Measurements from ENCODE around the gene IQCH. TPM values are rescaled to one million over a fixed set of nuclear protein-coding genes. Genes with fewer than 3 reads are reported as not detected.

The IQCH gene
- total RNA-seq = 1 to 10 TPM; 1.1 to 2.1 TPM
- polyA plus RNA-seq = 1 to 10 TPM in 1 of 2 donors, under 1 TPM in 1; 0.99 to 1.9 TPM

- intact Hi-C loops (cut with micrococcal nuclease) = loop anchor here (1.0 to 10.0 kb wide), 4 partner anchors 13 to 800 kb away; partner anchors contain the start of genes PIAS1, RNU6-1 and SMAD3
- Histone ChIP-seq H3K27ac (ENCODE audit: low read depth, low read length) (peak within 1 kb of the TSS; percentile 85), H3K4me3 (ENCODE audit: low read length in 2 of 2) (peak within 1 kb of the TSS; percentile 96 to 98), H3K4me1 (ENCODE audit: insufficient read depth, low read length) (peaks cover 34% of the 10 kb centered on the region), H3K36me3 (ENCODE audit: insufficient read depth, low read length) (no peaks in the 10 kb centered on the region), H3K27me3 (ENCODE audit: insufficient read depth, low read length) (no peaks in the 10 kb centered on the region), H3K9me3 (ENCODE audit: control insufficient read depth in 1 of 2, low read length in 2 of 2) (no peaks in the 10 kb centered on the region)
- H3K27ac Mint-ChIP-seq = peak within 1 kb of the TSS; percentile 89 to 99 (median 96)
- H3K4me3 Mint-ChIP-seq = peak within 1 kb of the TSS; percentile 96 to 99 (median 98)
- CTCF ChIA-PET (ENCODE audit: partially characterized antibody) = interaction anchor here (0.6 to 2.6 kb wide), 3 partner anchors 11 to 308 kb away, joined by 3 to 14 read pairs (median 4); no protein-coding TSS in a partner anchor
- no peaks in the 10 kb centered on the region for H3K9me3 Mint-ChIP-seq
- H3K36me3 Mint-ChIP-seq = peaks cover 0 to 11% of the 10 kb centered on the region in 2 donors
- DNase-seq = peak; percentile 93 to 97 (median 95)
- no peaks in the 10 kb centered on the region for H3K27me3 Mint-ChIP-seq
- POLR2A ChIA-PET (ENCODE audit: partially characterized antibody) = interaction anchor here (0.6 to 1.6 kb wide), 14 partner anchors 10 to 308 kb away, joined by 3 to 25 read pairs (median 4); partner anchors contain the start of gene MAP2K5
- peaks cover 26 to 54% (median 40%) of the 10 kb centered on the region in 4 donors for H3K4me1 Mint-ChIP-seq
Measured at GRCh38 chr15:67254238-67255175, at the start of gene IQCH, which contains the start of gene AAGAB. TSS of gene IQCH (plus strand) at chr15:67254786. CDS start at chr15:67254897, 111 bp downstream. TSS of gene AAGAB (minus strand) at chr15:67254661. CDS start at chr15:67254631, 30 bp downstream.

- H3K27ac ChIP-seq (ENCODE audit: low read depth, low read length) = no peak overlapping the region
- intact Hi-C loops (cut with micrococcal nuclease) = no loop called here
- H3K27me3 ChIP-seq (ENCODE audit: insufficient read depth, low read length) = no peaks in the 10 kb centered on the region
- no peaks in the 10 kb centered on the region for H3K27me3 Mint-ChIP-seq
- DNase-seq = no peak
- no peaks in the 10 kb centered on the region for H3K9me3 ChIP-seq (ENCODE audit: control insufficient read depth in 1 of 2, low read length in 2 of 2)
- H3K36me3 Mint-ChIP-seq = peaks cover 36 to 57% of the 10 kb centered on the region in 2 donors
- CTCF ChIA-PET (ENCODE audit: partially characterized antibody) = no interaction called here
- no peaks in the 10 kb centered on the region for H3K4me1 Mint-ChIP-seq
- POLR2A ChIA-PET (ENCODE audit: partially characterized antibody) = interaction anchor here (0.8 kb wide), 1 partner anchor 9 kb away, joined by 3 read pairs; no protein-coding TSS in a partner anchor
- no peak overlapping the region for H3K27ac Mint-ChIP-seq
- H3K36me3 ChIP-seq (ENCODE audit: insufficient read depth, low read length) = peaks cover 13% of the 10 kb centered on the region
- no peak overlapping the region for H3K4me3 Mint-ChIP-seq
- no peaks in the 10 kb centered on the region for H3K9me3 Mint-ChIP-seq
- no peaks in the 10 kb centered on the region for H3K4me1 ChIP-seq (ENCODE audit: insufficient read depth, low read length)
- H3K4me3 ChIP-seq (ENCODE audit: low read length in 2 of 2) = no peak overlapping the region
Measured at GRCh38 chr15:67207555-67208207, 46.9 kb upstream of the IQCH start.

- Mint-ChIP-seq H3K27ac (peak overlapping the region in 3 of 7 donors; percentile 9 to 32 (median 25)), H3K9me3 (no peaks in the 10 kb centered on the region), H3K4me1 (no peaks in the 10 kb centered on the region), H3K36me3 (peaks cover 32 to 51% of the 10 kb centered on the region in 2 donors), H3K4me3 (no peak overlapping the region), H3K27me3 (no peaks in the 10 kb centered on the region)
- H3K36me3 ChIP-seq (ENCODE audit: insufficient read depth, low read length) = peaks cover 9% of the 10 kb centered on the region
- intact Hi-C loops (cut with micrococcal nuclease) = no loop called here
- DNase-seq = no peak
- no peaks in the 10 kb centered on the region for H3K27me3 ChIP-seq (ENCODE audit: insufficient read depth, low read length)
- ChIA-PET POLR2A (ENCODE audit: partially characterized antibody) (interaction anchor here (0.8 kb wide), 1 partner anchor 10 kb away, joined by 3 read pairs; no protein-coding TSS in a partner anchor), CTCF (ENCODE audit: partially characterized antibody) (no interaction called here)
- no peaks in the 10 kb centered on the region for H3K4me1 ChIP-seq (ENCODE audit: insufficient read depth, low read length)
- H3K4me3 ChIP-seq (ENCODE audit: low read length in 2 of 2) = no peak overlapping the region
- no peak overlapping the region for H3K27ac ChIP-seq (ENCODE audit: low read depth, low read length)
- H3K9me3 ChIP-seq (ENCODE audit: control insufficient read depth in 1 of 2, low read length in 2 of 2) = no peaks in the 10 kb centered on the region
Measured at GRCh38 chr15:67208396-67208795, 46.2 kb upstream of the IQCH start.

- H3K36me3 ChIP-seq (ENCODE audit: insufficient read depth, low read length) = peaks cover 4% of the 10 kb centered on the region
- H3K4me3 ChIP-seq (ENCODE audit: low read length in 2 of 2) = no peak overlapping the region
- Mint-ChIP-seq H3K9me3 (no peaks in the 10 kb centered on the region), H3K4me3 (peak overlapping the region in 1 of 8 donors; percentile 9), H3K36me3 (peaks cover 21 to 35% of the 10 kb centered on the region in 2 donors), H3K27me3 (no peaks in the 10 kb centered on the region), H3K4me1 (no peaks in the 10 kb centered on the region), H3K27ac (peak overlapping the region in 3 of 7 donors; percentile 9 to 58 (median 15))
- no peak overlapping the region for H3K27ac ChIP-seq (ENCODE audit: low read depth, low read length)
- intact Hi-C loops (cut with micrococcal nuclease) = no loop called here
- POLR2A ChIA-PET (ENCODE audit: partially characterized antibody) = no interaction called here
- DNase-seq = no peak
- H3K27me3 ChIP-seq (ENCODE audit: insufficient read depth, low read length) = no peaks in the 10 kb centered on the region
- CTCF ChIA-PET (ENCODE audit: partially characterized antibody) = no interaction called here
- H3K9me3 ChIP-seq (ENCODE audit: control insufficient read depth in 1 of 2, low read length in 2 of 2) = no peaks in the 10 kb centered on the region
- H3K4me1 ChIP-seq (ENCODE audit: insufficient read depth, low read length) = no peaks in the 10 kb centered on the region
Measured at GRCh38 chr15:67210555-67211168, 43.9 kb upstream of the IQCH start.

- Histone ChIP-seq H3K4me3 (ENCODE audit: low read length in 2 of 2) (no peak overlapping the region), H3K4me1 (ENCODE audit: insufficient read depth, low read length) (no peaks in the 10 kb centered on the region), H3K9me3 (ENCODE audit: control insufficient read depth in 1 of 2, low read length in 2 of 2) (no peaks in the 10 kb centered on the region), H3K36me3 (ENCODE audit: insufficient read depth, low read length) (peaks cover 4% of the 10 kb centered on the region), H3K27ac (ENCODE audit: low read depth, low read length) (no peak overlapping the region), H3K27me3 (ENCODE audit: insufficient read depth, low read length) (no peaks in the 10 kb centered on the region)
- peaks cover 25 to 29% of the 10 kb centered on the region in 2 donors for H3K36me3 Mint-ChIP-seq
- H3K9me3 Mint-ChIP-seq = no peaks in the 10 kb centered on the region
- H3K27ac Mint-ChIP-seq = no peak overlapping the region
- no peaks in the 10 kb centered on the region for H3K27me3 Mint-ChIP-seq
- intact Hi-C loops (cut with micrococcal nuclease) = no loop called here
- ChIA-PET CTCF (ENCODE audit: partially characterized antibody) (no interaction called here), POLR2A (ENCODE audit: partially characterized antibody) (no interaction called here)
- DNase-seq = no peak
- H3K4me1 Mint-ChIP-seq = peaks cover 0 to 2% (median under 1%) of the 10 kb centered on the region in 4 donors
- no peak overlapping the region for H3K4me3 Mint-ChIP-seq
Measured at GRCh38 chr15:67212684-67213367, 41.8 kb upstream of the IQCH start.

- no peak overlapping the region for H3K4me3 ChIP-seq (ENCODE audit: low read length in 2 of 2)
- no peaks in the 10 kb centered on the region for H3K36me3 ChIP-seq (ENCODE audit: insufficient read depth, low read length)
- ChIA-PET CTCF (ENCODE audit: partially characterized antibody) (no interaction called here), POLR2A (ENCODE audit: partially characterized antibody) (no interaction called here)
- H3K9me3 ChIP-seq (ENCODE audit: control insufficient read depth in 1 of 2, low read length in 2 of 2) = no peaks in the 10 kb centered on the region
- no peaks in the 10 kb centered on the region for H3K27me3 ChIP-seq (ENCODE audit: insufficient read depth, low read length)
- Mint-ChIP-seq H3K27me3 (no peaks in the 10 kb centered on the region), H3K27ac (no peak overlapping the region), H3K4me3 (no peak overlapping the region), H3K4me1 (peaks cover 0 to 4% (median under 1%) of the 10 kb centered on the region in 4 donors), H3K36me3 (peaks cover 24 to 32% of the 10 kb centered on the region in 2 donors), H3K9me3 (no peaks in the 10 kb centered on the region)
- intact Hi-C loops (cut with micrococcal nuclease) = no loop called here
- H3K27ac ChIP-seq (ENCODE audit: low read depth, low read length) = no peak overlapping the region
- H3K4me1 ChIP-seq (ENCODE audit: insufficient read depth, low read length) = no peaks in the 10 kb centered on the region
- DNase-seq = no peak
Measured at GRCh38 chr15:67215102-67215501, 39.5 kb upstream of the IQCH start.
